ENCODE results near the gene KCNS3. TPM values are rescaled to one million over a fixed set of nuclear protein-coding genes. Genes with fewer than 3 reads are reported as not detected.

Gene KCNS3
- total RNA-seq, 2 donors from 2014 or later: not detected

- Mint-ChIP-seq H3K4me1 (ENCODE audit: low read depth in 2 of 2) (no peaks in the 10 kb centered on the region), H3K27me3 (no peaks in the 10 kb centered on the region), H3K36me3 (no peaks in the 10 kb centered on the region), H3K27ac (no peak overlapping the region), H3K9me3 (no peaks in the 10 kb centered on the region), H3K4me3 (no peak overlapping the region)
- no peak for ATAC-seq
- DNase-seq (ENCODE audit: low spot score): no peak
Measured at GRCh38 chr2:17969661-17970060, 91.2 kb downstream of the KCNS3 start.

- Mint-ChIP-seq H3K9me3 (no peaks in the 10 kb centered on the region), H3K4me1 (ENCODE audit: low read depth in 2 of 2) (no peaks in the 10 kb centered on the region), H3K4me3 (no peak overlapping the region), H3K36me3 (no peaks in the 10 kb centered on the region), H3K27me3 (no peaks in the 10 kb centered on the region), H3K27ac (no peak overlapping the region)
- DNase-seq (ENCODE audit: low spot score): no peak
- ATAC-seq: no peak
Measured at GRCh38 chr2:17971531-17972125, 93.2 kb downstream of the KCNS3 start.

- Mint-ChIP-seq H3K27ac (no peak overlapping the region), H3K4me1 (ENCODE audit: low read depth in 2 of 2) (no peaks in the 10 kb centered on the region), H3K36me3 (no peaks in the 10 kb centered on the region)
Measured at GRCh38 chr2:17972991-17973390, 94.5 kb downstream of the KCNS3 start.

GRCh38 chr2:17975401-17975800, 96.9 kb downstream of the KCNS3 start:
- no peaks in the 10 kb centered on the region for H3K27me3 Mint-ChIP-seq
- H3K9me3 Mint-ChIP-seq: no peaks in the 10 kb centered on the region
- no peak overlapping the region for H3K27ac Mint-ChIP-seq
- DNase-seq (ENCODE audit: low spot score) (no peak), ATAC-seq (no peak)
- no peak overlapping the region for H3K4me3 Mint-ChIP-seq
- H3K36me3 Mint-ChIP-seq: no peaks in the 10 kb centered on the region
- no peaks in the 10 kb centered on the region for H3K4me1 Mint-ChIP-seq (ENCODE audit: low read depth in 2 of 2)

More at GRCh38 chr2:17972991-17973390, 94.5 kb downstream of the KCNS3 start:
- H3K9me3 Mint-ChIP-seq: no peaks in the 10 kb centered on the region
- H3K4me3 Mint-ChIP-seq: no peak overlapping the region
- DNase-seq (ENCODE audit: low spot score) (no peak), ATAC-seq (no peak)
- H3K27me3 Mint-ChIP-seq: no peaks in the 10 kb centered on the region

- no peak overlapping the region for H3K27ac Mint-ChIP-seq
- H3K27me3 Mint-ChIP-seq: no peaks in the 10 kb centered on the region
- H3K9me3 Mint-ChIP-seq: peaks cover 6% of the 10 kb centered on the region
- no peak overlapping the region for H3K4me3 Mint-ChIP-seq
- DNase-seq (ENCODE audit: low spot score) (no peak), ATAC-seq (no peak)
- no peaks in the 10 kb centered on the region for H3K36me3 Mint-ChIP-seq
- H3K4me1 Mint-ChIP-seq (ENCODE audit: low read depth in 2 of 2): no peaks in the 10 kb centered on the region
Measured at GRCh38 chr2:17976871-17977746, 98.6 kb downstream of the KCNS3 start.

- Mint-ChIP-seq H3K36me3 (no peaks in the 10 kb centered on the region), H3K9me3 (peaks cover 6% of the 10 kb centered on the region), H3K27ac (no peak overlapping the region), H3K4me1 (ENCODE audit: low read depth in 2 of 2) (no peaks in the 10 kb centered on the region), H3K4me3 (no peak overlapping the region), H3K27me3 (no peaks in the 10 kb centered on the region)
- ATAC-seq (no peak), DNase-seq (ENCODE audit: low spot score) (no peak)
Measured at GRCh38 chr2:17979707-17980106, 101.2 kb downstream of the KCNS3 start.

GRCh38 chr2:17981936-17982335, 103.5 kb downstream of the KCNS3 start:
- Mint-ChIP-seq H3K9me3 (peaks cover 16% of the 10 kb centered on the region), H3K36me3 (no peaks in the 10 kb centered on the region), H3K27me3 (no peaks in the 10 kb centered on the region), H3K4me3 (no peak overlapping the region), H3K27ac (no peak overlapping the region), H3K4me1 (ENCODE audit: low read depth in 2 of 2) (no peaks in the 10 kb centered on the region)
- DNase-seq (ENCODE audit: low spot score): no peak
- ATAC-seq: no peak

Other genes with a start within 250 kb of the KCNS3 start
- 10 to 100 TPM; 19.9 to 30.4 TPM for gene SMC6, start 124.9 kb upstream of the KCNS3 start, total RNA-seq
- gene GEN1, start 124.5 kb upstream of the KCNS3 start, total RNA-seq: 10 to 100 TPM; 31.0 to 51.2 TPM
- gene MSGN1, start 62.2 kb upstream of the KCNS3 start, total RNA-seq: not detected

Data from natural killer cell treated with Interleukin-12 subunit alpha and Interleukin-12 subunit beta and Interleukin-15 and Interleukin-18, amount 100 ng/mL, for 72 hours (primary cell).